ENCODE results near the gene BDKRB2.

The BDKRB2 gene

GRCh38 chr14:96197163-96197852, 7.3 kb upstream of the BDKRB2 start:
- Histone ChIP-seq H3K4me1 (ENCODE audit: control insufficient read depth, insufficient read depth, low read length) (no peaks in the 10 kb centered on the region), H3K27me3 (ENCODE audit: control insufficient read depth, insufficient read depth, low read length) (no peaks in the 10 kb centered on the region), H3K9ac (ENCODE audit: low read length) (no peak overlapping the region), H3K27ac (ENCODE audit: low read depth, low read length) (no peak overlapping the region), H3K36me3 (ENCODE audit: control insufficient read depth, insufficient read depth, low read length) (no peaks in the 10 kb centered on the region), H3K4me3 (ENCODE audit: low read length) (no peak overlapping the region)

GRCh38 chr14:96197969-96198368, 6.7 kb upstream of the BDKRB2 start:
- H3K4me3 ChIP-seq (ENCODE audit: low read length) = no peak overlapping the region
- H3K9ac ChIP-seq (ENCODE audit: low read length) = no peak overlapping the region
- H3K27me3 ChIP-seq (ENCODE audit: control insufficient read depth, insufficient read depth, low read length) = no peaks in the 10 kb centered on the region
- no peaks in the 10 kb centered on the region for H3K36me3 ChIP-seq (ENCODE audit: control insufficient read depth, insufficient read depth, low read length)
- H3K27ac ChIP-seq (ENCODE audit: low read depth, low read length) = no peak overlapping the region
- no peaks in the 10 kb centered on the region for H3K4me1 ChIP-seq (ENCODE audit: control insufficient read depth, insufficient read depth, low read length)

DNA sequence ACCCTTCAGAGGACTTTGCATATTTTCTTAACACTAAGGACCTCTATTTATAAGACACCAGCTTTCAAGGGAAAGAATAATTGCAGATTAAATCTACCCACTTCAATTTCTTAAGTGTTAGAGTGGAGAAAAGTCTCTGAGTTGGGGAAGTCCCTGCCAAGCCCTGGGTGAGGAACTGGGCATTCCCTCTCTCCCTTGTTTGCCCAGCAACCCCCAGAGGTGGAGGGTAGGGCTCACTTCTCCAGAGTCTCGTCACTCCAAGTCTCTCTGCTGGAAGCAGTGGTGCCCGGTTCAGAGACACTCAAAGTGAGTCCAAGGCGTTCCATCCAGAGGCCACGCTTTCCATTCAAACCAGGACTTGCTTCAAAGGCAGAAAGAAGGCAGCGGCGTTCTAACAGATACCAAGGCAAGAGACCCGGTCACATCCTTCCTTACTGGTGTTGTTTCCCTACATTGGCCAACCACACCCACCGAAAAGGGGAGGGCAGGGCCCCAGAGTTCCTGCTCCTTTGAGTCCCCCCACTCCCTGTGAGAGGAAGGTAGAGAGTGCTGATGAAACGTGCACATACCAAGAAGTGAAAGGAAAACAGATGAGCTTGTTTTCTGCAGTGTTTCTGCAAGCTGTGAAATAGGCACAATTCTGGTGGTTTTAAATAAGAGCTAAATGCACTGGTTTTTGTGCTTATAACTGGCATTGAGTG, 6.1 kb upstream of the BDKRB2 start:
- Histone ChIP-seq H3K27me3 (ENCODE audit: control insufficient read depth, insufficient read depth, low read length) (no peaks in the 10 kb centered on the region), H3K36me3 (ENCODE audit: control insufficient read depth, insufficient read depth, low read length) (no peaks in the 10 kb centered on the region), H3K4me1 (ENCODE audit: control insufficient read depth, insufficient read depth, low read length) (no peaks in the 10 kb centered on the region), H3K4me3 (ENCODE audit: low read length) (no peak overlapping the region), H3K9ac (ENCODE audit: low read length) (no peak overlapping the region), H3K27ac (ENCODE audit: low read depth, low read length) (no peak overlapping the region)

DNA sequence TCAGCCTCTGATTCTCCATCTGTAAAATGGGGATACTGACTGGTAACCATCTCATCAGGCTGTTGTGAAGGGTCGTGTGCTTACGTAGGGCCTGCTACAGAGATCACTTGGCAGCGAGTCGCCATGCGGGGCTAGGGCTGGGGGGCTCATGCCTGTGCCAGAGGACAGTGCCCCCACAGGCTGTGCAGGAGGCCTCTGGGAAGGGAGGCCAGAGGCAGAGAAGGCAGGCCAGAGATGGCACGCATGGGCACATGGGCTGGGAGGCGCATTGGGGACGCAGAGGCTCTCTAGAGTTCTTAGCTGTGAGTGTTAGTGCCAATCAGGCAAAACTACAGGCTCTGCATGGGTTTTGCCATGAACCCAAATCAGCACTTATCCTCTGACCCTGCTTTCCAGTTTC, 3.5 kb upstream of the BDKRB2 start:
- Histone ChIP-seq H3K4me3 (ENCODE audit: low read length) (no peak overlapping the region), H3K27me3 (ENCODE audit: control insufficient read depth, insufficient read depth, low read length) (no peaks in the 10 kb centered on the region), H3K9ac (ENCODE audit: low read length) (no peak overlapping the region), H3K27ac (ENCODE audit: low read depth, low read length) (no peak overlapping the region), H3K36me3 (ENCODE audit: control insufficient read depth, insufficient read depth, low read length) (no peaks in the 10 kb centered on the region), H3K4me1 (ENCODE audit: control insufficient read depth, insufficient read depth, low read length) (peaks cover 7% of the 10 kb centered on the region)

DNA sequence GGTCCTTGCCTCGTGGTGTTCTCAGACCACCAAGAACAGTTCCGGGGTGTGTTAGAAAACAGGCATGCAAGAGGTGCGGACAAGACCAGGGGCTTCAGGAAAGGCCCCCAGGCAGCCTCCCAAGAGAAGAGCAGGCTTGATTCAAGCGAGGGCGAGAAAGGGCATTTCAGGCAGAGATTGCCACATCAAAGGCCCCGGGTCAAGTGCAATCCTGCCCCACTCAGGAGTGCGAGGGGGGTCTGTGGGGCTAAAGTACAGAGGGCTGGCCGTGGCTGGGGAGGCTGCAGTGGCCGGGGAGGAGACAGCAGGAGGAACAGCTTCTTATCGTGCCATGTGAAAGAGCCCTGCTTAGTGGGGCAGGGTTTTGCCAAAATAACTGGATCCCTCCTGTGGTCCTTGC, 2.7 kb upstream of the BDKRB2 start:
- H3K27ac ChIP-seq (ENCODE audit: low read depth, low read length) = no peak overlapping the region
- no peak overlapping the region for H3K9ac ChIP-seq (ENCODE audit: low read length)
- no peaks in the 10 kb centered on the region for H3K36me3 ChIP-seq (ENCODE audit: control insufficient read depth, insufficient read depth, low read length)
- H3K4me3 ChIP-seq (ENCODE audit: low read length) = no peak overlapping the region
- peaks cover 11% of the 10 kb centered on the region for H3K4me1 ChIP-seq (ENCODE audit: control insufficient read depth, insufficient read depth, low read length)
- no peaks in the 10 kb centered on the region for H3K27me3 ChIP-seq (ENCODE audit: control insufficient read depth, insufficient read depth, low read length)

GRCh38 chr14:96202441-96203094, 2.1 kb upstream of the BDKRB2 start:
- Histone ChIP-seq H3K27me3 (ENCODE audit: control insufficient read depth, insufficient read depth, low read length) (no peaks in the 10 kb centered on the region), H3K4me1 (ENCODE audit: control insufficient read depth, insufficient read depth, low read length) (peaks cover 11% of the 10 kb centered on the region), H3K36me3 (ENCODE audit: control insufficient read depth, insufficient read depth, low read length) (no peaks in the 10 kb centered on the region), H3K9ac (ENCODE audit: low read length) (no peak overlapping the region), H3K27ac (ENCODE audit: low read depth, low read length) (no peak overlapping the region), H3K4me3 (ENCODE audit: low read length) (no peak overlapping the region)

GRCh38 chr14:96203116-96203515, 1.5 kb upstream of the BDKRB2 start:
- Histone ChIP-seq H3K4me1 (ENCODE audit: control insufficient read depth, insufficient read depth, low read length) (peaks cover 11% of the 10 kb centered on the region), H3K27me3 (ENCODE audit: control insufficient read depth, insufficient read depth, low read length) (no peaks in the 10 kb centered on the region), H3K36me3 (ENCODE audit: control insufficient read depth, insufficient read depth, low read length) (no peaks in the 10 kb centered on the region), H3K27ac (ENCODE audit: low read depth, low read length) (no peak overlapping the region), H3K4me3 (ENCODE audit: low read length) (no peak overlapping the region), H3K9ac (ENCODE audit: low read length) (no peak overlapping the region)

GRCh38 chr14:96203635-96204034, 1.0 kb upstream of the BDKRB2 start:
- no peak overlapping the region for H3K9ac ChIP-seq (ENCODE audit: low read length)
- peak overlapping the region; percentile 59 for H3K4me3 ChIP-seq (ENCODE audit: low read length)
- H3K4me1 ChIP-seq (ENCODE audit: control insufficient read depth, insufficient read depth, low read length) = peaks cover 11% of the 10 kb centered on the region
- H3K27ac ChIP-seq (ENCODE audit: low read depth, low read length) = no peak overlapping the region
- no peaks in the 10 kb centered on the region for H3K27me3 ChIP-seq (ENCODE audit: control insufficient read depth, insufficient read depth, low read length)
- H3K36me3 ChIP-seq (ENCODE audit: control insufficient read depth, insufficient read depth, low read length) = no peaks in the 10 kb centered on the region

DNA sequence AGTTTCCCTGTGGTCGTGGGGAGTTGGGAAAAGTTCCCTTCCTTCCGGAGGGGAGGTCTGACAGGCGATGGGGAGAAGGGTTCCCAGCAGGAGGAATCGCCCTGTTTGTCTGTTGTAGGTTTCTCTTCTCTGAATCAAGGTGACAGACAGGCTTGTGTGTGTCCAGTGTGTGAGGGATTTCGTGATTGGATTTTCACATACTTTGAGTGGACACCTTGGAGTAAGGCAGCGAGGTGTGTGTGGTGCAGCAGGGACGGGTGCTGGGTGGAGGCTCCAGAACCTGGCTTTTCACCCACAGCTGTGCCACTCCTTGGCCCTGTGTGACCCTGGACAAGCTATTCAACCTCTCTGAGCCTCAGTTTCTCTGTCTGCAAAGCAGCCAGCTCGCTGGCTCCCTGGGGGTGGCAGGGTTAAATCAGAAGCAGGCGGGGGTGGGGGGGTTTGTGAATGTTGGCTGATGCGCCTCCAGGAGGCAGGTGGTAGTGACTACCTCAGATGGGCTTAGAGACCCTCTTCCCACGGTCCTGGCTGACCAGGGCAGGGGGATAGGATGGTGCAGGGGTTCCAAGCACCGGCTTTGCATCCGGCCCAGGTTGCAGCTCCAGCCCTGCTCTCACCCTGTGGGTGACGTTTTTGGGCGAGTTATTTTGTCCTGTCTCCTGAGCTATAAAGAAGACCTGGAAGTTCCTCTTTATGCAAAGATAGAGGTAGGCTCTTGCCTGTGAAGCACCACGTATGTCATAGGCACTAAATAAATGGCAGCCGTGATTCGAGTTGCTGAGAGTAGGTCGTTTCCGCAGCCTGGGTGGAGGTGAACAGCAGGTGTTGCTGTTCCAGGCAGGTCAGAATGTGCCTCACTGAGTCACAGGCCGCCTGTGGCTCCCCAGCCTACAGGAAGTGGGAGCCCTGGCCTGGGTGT, 679 bp downstream of the BDKRB2 start:
- peaks cover 11% of the 10 kb centered on the region for H3K4me1 ChIP-seq (ENCODE audit: control insufficient read depth, insufficient read depth, low read length)
- H3K4me3 ChIP-seq (ENCODE audit: low read length) = peak overlapping the region; percentile 59
- no peaks in the 10 kb centered on the region for H3K36me3 ChIP-seq (ENCODE audit: control insufficient read depth, insufficient read depth, low read length)
- H3K27me3 ChIP-seq (ENCODE audit: control insufficient read depth, insufficient read depth, low read length) = no peaks in the 10 kb centered on the region
- peak overlapping the region; percentile 51 for H3K9ac ChIP-seq (ENCODE audit: low read length)
- peak overlapping the region; percentile 75 for H3K27ac ChIP-seq (ENCODE audit: low read depth, low read length)

GRCh38 chr14:96205978-96206360, 1.3 kb downstream of the BDKRB2 start:
- Histone ChIP-seq H3K36me3 (ENCODE audit: control insufficient read depth, insufficient read depth, low read length) (no peaks in the 10 kb centered on the region), H3K4me3 (ENCODE audit: low read length) (peak overlapping the region; percentile 59), H3K27me3 (ENCODE audit: control insufficient read depth, insufficient read depth, low read length) (no peaks in the 10 kb centered on the region), H3K9ac (ENCODE audit: low read length) (no peak overlapping the region), H3K4me1 (ENCODE audit: control insufficient read depth, insufficient read depth, low read length) (peaks cover 11% of the 10 kb centered on the region), H3K27ac (ENCODE audit: low read depth, low read length) (peak overlapping the region; percentile 75)

- Histone ChIP-seq H3K9ac (ENCODE audit: low read length) (no peak overlapping the region), H3K4me3 (ENCODE audit: low read length) (no peak overlapping the region), H3K4me1 (ENCODE audit: control insufficient read depth, insufficient read depth, low read length) (peaks cover 11% of the 10 kb centered on the region), H3K36me3 (ENCODE audit: control insufficient read depth, insufficient read depth, low read length) (no peaks in the 10 kb centered on the region), H3K27me3 (ENCODE audit: control insufficient read depth, insufficient read depth, low read length) (no peaks in the 10 kb centered on the region), H3K27ac (ENCODE audit: low read depth, low read length) (no peak overlapping the region)
These were observed 1.8 kb downstream of the BDKRB2 start for GRCh38 chr14:96206461-96206860.

- Histone ChIP-seq H3K9ac (ENCODE audit: low read length) (no peak overlapping the region), H3K4me1 (ENCODE audit: control insufficient read depth, insufficient read depth, low read length) (peaks cover 11% of the 10 kb centered on the region), H3K27ac (ENCODE audit: low read depth, low read length) (no peak overlapping the region), H3K27me3 (ENCODE audit: control insufficient read depth, insufficient read depth, low read length) (no peaks in the 10 kb centered on the region), H3K36me3 (ENCODE audit: control insufficient read depth, insufficient read depth, low read length) (no peaks in the 10 kb centered on the region), H3K4me3 (ENCODE audit: low read length) (no peak overlapping the region)
These were observed 3.0 kb downstream of the BDKRB2 start for GRCh38 chr14:96207686-96208085.

Measured in rectal smooth muscle tissue (tissue), 1 donor.